NCI-H187 (cell line): Measurements from ENCODE around the gene RHBDD1.

Experiments
- DNase-seq, 2 experiments: peaks; one replicate each; lab custom pipeline; 2025; lab: John Stamatoyannopoulos, UW

Gene RHBDD1

DNA sequence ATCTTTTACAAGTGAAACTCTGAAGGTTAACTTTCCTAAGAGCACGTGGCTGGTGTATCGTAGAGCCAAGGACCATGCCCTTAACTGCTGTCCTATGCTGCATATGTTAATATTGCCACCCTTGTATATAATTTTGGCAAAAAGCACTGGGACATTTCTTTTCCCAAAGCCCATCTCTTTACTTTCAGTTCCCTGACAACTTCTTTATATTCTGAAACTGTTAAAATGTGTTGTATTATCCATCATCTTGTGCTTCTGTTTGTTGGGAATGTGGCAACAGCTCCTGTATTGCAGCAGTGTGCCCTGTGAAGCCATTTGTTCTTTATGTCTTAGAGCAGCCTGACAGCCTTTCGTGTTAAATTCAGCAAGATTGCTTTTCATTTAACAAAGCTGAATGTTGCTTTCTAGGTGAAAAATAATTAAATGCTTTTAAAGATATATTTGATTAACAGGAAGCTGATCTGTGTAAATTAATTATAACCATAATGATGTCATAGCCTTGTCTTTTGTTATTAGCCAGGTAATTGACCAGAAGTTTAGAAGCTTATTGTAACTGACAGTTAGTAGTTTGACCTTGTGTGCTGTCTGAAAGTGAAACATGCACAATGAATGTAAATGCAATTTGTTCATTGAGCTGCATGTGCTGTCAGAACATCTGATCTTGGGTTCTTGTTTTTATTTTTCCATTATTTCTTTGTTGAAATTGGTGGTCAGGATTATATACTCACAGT is 9.7 kb downstream of the RHBDD1 start:
- no peak for DNase-seq

DNA sequence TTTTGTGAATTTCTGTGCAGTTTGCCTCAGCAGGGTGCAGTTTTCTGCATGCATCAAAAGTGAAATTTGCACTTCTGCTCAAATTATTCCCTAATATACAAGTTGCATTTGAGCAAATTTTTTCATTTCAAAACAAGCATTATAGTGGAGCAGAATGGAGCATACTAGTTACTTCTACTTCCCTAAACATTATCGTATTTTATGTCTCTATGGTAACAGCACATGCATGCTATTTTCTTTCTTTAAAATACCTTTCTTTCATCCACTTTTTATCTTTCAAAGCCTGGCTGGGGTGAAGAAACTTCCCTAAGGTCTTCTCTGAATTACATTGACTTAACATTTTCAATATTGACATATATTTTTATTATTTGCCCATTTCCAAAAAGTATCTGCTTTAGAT is 11.2 kb downstream of the RHBDD1 start:
- DNase-seq, result no peak

DNA sequence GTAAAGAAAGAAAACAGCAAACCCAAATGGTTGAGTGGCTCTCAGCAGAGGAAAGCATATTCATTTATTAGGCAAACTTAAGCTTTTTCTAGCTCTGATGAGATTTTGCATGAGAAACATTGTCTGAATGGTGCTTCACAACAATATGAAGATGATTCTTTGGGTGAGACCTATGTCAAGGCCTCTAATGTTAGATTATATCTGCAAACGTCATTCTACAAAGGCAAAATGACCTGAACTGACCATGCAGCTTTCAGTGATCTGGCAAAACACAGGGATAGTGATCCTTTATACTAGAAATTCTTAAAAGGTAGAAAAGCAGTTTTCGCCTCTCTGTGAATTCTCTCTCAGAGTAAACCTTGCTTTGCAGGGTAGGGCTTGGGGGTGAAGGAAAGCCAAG is 11.7 kb downstream of the RHBDD1 start:
- no peak for DNase-seq

GRCh38 chr2:226849349-226849748 is 13.5 kb downstream of the RHBDD1 start:
- DNase-seq, result no peak

DNA sequence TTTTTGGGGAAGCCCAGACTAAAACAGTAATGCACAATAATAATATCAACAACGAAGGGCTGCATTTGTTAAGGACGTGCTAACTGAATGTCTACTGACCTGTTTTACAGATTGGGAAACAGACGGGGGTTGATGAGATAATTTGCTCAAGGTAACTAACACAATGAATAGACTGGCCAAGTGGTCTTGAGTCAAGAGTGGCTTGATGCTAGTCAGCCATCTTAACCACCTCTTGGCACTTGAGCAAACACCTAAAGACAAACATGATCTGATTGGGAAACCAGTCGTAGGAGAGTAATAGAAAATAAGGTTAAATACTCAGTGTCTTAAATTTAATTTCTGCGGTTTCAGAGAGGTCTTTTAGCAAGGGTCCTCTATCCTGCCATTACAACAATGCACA is 14.2 kb downstream of the RHBDD1 start:
- no peak for DNase-seq

- no peak for DNase-seq
Measured at GRCh38 chr2:226855787-226856186, 19.9 kb downstream of the RHBDD1 start.

- no peak for DNase-seq
Measured at GRCh38 chr2:226860087-226860486, 24.2 kb downstream of the RHBDD1 start.

DNA sequence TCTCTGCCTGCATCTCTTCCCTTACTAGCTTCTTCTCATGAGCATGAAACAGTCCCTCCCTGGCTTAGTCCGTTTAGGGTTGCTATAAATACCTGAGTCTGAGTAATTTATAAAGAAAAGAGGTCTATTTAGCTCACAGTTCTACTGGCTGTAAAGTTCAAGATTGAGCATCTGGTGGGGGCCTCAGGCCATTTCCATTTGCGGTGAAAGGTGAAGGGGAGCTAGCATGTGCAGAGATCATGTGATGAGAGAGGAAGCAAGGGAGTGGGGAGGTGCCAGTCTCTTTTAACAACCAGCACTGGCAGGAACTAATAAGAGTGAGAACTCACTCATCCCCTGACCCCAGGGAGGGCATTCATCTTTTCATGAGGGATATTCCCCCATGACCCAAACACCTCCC is 26.8 kb downstream of the RHBDD1 start:
- no peak for DNase-seq

- DNase-seq, result no peak
Measured at GRCh38 chr2:226865273-226865672, 29.4 kb downstream of the RHBDD1 start.

- DNase-seq, result no peak
Measured at GRCh38 chr2:226865710-226866109, 29.9 kb downstream of the RHBDD1 start.

DNA sequence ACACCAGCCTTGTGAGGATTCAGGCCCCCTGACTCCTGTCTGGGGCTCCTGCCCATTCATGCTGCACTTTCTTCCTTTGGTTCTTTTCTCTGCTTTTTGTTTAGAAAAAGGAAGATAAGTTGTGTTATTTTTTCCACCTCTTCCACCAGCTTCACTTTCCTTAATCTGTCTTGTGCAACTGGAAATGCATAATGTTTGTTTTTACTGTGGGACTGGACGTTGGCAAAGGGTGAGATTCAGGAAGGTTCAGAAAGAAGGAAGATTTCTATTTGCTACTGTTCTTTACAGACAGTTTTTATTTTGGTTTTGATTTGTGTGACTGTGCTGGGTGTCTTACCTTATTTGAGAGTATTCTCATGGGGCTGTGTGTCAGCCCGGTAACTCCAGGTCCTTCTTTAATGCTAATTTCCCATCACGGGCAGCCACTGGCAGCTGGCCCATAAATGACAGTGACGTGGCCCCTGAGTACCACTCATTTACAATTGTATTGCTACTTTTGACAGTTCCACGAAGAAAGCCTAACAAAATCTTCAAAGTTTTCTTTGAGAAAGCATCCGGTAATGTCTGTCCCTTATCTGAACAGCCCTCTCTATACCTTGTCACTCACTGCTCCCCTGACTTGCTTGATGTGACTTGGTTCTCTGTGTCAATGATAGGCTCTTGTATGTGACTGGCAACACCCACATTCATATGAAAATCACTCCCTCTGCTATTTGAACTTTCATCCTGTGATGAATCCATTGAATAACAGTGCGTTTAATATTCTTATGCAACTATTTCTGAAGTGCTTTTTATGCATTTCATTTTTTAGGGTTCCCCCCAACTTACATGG is 32.7 kb downstream of the RHBDD1 start:
- DNase-seq, result no peak

DNA sequence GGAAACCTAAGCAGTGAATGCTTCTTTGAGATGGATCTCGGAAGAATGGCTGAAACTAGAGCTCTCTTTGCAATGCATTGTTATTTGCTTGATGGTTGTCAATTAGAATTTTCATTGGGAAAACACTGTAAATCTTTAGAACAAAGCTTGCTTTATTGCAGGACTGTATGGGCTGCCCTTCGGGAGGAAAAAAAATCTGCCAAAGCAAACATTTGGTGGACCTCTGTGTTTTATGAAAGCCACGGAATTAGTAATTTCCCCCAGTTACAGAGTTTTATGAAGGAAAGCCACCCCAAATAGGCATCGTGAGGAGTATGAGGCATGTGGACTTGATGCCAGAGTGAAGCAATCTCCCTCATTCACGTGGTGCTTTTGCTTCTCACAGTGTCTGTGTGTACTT is 33.5 kb downstream of the RHBDD1 start:
- no peak for DNase-seq

- DNase-seq, result no peak
Measured at GRCh38 chr2:226873051-226873620, 37.3 kb downstream of the RHBDD1 start.

GRCh38 chr2:226873826-226874225 is 38.0 kb downstream of the RHBDD1 start:
- DNase-seq, result no peak

DNA sequence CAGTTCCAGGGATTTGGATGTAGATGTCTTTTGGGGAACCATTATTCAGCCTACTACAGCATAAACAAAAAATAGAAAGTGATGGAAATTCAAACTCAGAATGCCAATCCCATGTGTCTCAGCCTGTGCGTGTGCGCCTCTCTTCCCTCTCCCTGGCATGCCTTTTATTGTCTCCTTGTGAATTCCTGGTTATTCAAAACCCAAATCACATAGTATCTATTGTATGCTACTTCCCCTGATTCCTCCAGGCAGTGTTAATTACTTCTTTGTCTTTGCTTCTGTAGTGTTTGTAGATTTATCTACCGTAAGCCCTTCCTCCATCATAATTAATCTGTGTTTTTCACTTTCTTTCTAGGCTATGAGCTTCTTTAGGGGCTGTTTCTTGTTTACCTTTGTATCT is 38.9 kb downstream of the RHBDD1 start:
- DNase-seq, result no peak

DNA sequence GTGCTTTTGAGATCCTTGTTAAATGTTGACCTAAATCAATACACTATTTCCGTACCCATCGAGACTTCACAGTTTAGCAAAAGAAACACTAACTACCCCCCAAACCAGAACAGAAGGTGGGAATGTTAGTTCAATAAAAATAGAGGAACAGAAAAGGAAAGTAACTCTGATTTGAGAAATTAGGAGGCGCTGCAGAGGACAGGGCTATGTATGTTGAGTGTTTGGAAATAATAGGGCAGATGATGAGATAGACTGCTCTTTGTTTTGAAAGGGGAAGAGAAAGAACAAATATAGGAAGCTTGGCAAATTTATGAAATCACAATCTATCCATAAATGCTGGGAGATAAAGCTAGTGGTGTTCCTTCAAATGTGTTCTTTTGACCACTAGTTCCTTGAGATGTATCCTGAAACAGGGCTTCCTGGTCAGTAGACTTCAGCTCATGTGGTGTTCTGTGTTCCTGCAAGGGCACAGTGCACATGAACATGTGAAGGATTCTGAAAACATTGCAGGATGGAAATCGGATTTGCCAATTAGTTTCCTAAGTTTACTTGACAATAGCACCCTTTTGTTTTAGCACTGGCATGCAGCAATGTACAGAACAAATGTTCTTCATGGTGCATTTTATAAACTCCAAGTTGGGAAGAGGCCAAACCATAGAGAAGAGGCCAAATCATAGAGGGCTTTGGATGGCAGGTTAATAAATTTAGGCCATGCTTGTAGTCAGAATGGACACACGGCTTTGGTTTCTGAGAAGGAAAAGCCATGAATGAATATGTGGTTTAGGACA is 39.8 kb downstream of the RHBDD1 start:
- no peak for DNase-seq

GRCh38 chr2:226877491-226877890 is 41.6 kb downstream of the RHBDD1 start:
- DNase-seq, result no peak

- no peak for DNase-seq
Measured at GRCh38 chr2:226881287-226881686, 45.4 kb downstream of the RHBDD1 start.

DNA sequence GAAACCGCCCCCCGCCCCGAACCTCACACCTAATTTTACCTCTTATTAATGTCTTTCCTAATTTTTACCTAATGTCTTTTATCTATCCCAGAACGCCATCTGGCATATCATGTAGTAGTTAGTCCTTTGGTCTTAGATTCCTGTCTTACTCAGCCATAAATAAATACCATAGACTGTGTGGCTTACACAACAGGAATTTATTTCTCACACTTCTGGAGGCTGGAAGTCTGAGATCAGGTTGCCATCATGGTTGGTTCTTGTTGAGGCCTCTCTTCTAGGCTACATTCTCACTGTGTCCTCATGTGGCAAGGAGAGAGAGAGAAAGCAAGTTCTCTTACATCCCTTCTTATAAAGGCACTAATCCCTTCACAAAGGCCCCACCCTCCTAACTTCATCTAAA is 46.8 kb downstream of the RHBDD1 start:
- no peak for DNase-seq

GRCh38 chr2:226883296-226883795 is 47.5 kb downstream of the RHBDD1 start:
- no peak for DNase-seq

- no peak for DNase-seq
Measured at GRCh38 chr2:226884166-226884565, 48.3 kb downstream of the RHBDD1 start.

DNA sequence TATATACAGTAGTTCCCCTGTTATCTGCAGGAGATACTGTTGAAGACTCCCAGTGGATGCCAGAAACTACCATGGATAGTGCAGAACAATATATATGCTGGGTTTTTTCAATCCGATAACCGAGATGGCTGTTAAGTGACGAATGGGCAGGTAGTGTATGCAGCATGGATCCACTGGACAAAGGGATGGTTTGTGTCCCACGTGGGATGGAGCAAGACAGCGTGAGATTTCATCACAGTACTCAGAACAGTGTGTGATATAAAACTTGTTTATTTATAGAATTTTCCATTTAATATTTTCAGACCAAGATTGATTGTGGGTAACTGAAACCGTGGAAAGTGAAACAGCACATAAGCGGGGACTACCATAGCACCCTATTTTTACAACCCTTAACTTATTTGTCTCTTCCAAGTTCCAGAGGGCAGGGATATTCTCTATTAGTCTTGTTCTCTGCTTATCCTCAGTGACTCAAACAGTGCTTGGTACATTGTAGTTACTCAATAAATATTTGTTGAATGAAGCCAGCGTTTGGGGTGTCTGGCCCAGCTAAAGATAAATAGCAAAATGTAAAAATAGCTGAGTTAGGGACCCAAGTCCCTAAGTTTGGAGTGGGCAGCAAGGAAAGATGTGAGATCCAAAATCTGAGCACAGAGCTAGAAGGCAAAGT is 50.0 kb downstream of the RHBDD1 start:
- no peak for DNase-seq
